H1 (cell line): Measurements from ENCODE around the gene LIN37. TPM values are rescaled to one million over a fixed set of nuclear protein-coding genes. Genes with fewer than 3 reads are reported as not detected.

Source experiments
- CTCF ChIA-PET: fragments of 300-600 bp; sonication (Branson Sonifier 250); formaldehyde crosslinking; loops from one replicate; lab custom pipeline; 2021; ENCODE audit not compliant: partially characterized antibody; lab: Charles Lee
- POLR2A ChIA-PET: fragments of 300-600 bp; sonication (Branson Sonifier 250); formaldehyde crosslinking; loops from one replicate; lab custom pipeline; 2021; ENCODE audit warnings: inconsistent platforms; ENCODE audit not compliant: partially characterized antibody; lab: Charles Lee
- DNase-seq, 2 experiments: peaks; one replicate each; pipeline versions ENCODE4 v3.0.0 to v3.0.0-alpha.2; 2010 to 2022; ENCODE audit warnings: low spot score in 2 of 2, low read depth in 1 of 2, mixed read lengths in 1 of 2
- FAIRE-seq: peaks from 2 replicates; lab custom pipeline; 2011; peaks lifted over from hg19 to GRCh38; lab: Jason Lieb, UNC
- H2AFZ ChIP-seq: 2 replicates; pipeline ENCODE4 v1.8.1; 2012; ENCODE audit warnings: low read length, inconsistent platforms
- H2AK5ac ChIP-seq: 2 replicates; pipeline ENCODE4 v1.6.1; 2013; ENCODE audit warnings: low read depth, low read length
- H2BK120ac ChIP-seq: replicated peaks from 2 replicates; pipeline ENCODE3; 2013; ENCODE audit warnings: low read depth, low read length, inconsistent platforms
- H2BK12ac ChIP-seq: 2 replicates; pipeline ENCODE4 v1.6.1; 2013; ENCODE audit warnings: low read depth, low read length
- H2BK15ac ChIP-seq: 2 replicates; pipeline ENCODE4 v1.6.1; 2013; ENCODE audit warnings: low read length
- H2BK20ac ChIP-seq: 2 replicates; pipeline ENCODE4 v1.6.1; 2013; ENCODE audit warnings: low read length
- H2BK5ac ChIP-seq: 2 replicates; pipeline ENCODE4 v1.6.1; 2013; ENCODE audit warnings: low read depth, low read length
- H3K14ac ChIP-seq: 2 replicates; pipeline ENCODE4 v1.6.1; 2013; ENCODE audit warnings: inconsistent platforms; ENCODE audit not compliant: insufficient read length
- H3K18ac ChIP-seq: 2 replicates; pipeline ENCODE4 v1.6.1; 2013; ENCODE audit warnings: low read length; ENCODE audit errors: extremely low read depth
- H3K23ac ChIP-seq: 2 replicates; pipeline ENCODE4 v1.6.1; 2013; ENCODE audit warnings: inconsistent platforms; ENCODE audit not compliant: insufficient read length
- H3K23me2 ChIP-seq: 2 replicates; pipeline ENCODE4 v1.6.1; 2013; ENCODE audit warnings: low read depth, low read length
- H3K27ac ChIP-seq: 2 replicates; pipeline ENCODE4 v1.6.1; 2011; ENCODE audit warnings: low read depth, low read length, inconsistent platforms
- H3K27me3 ChIP-seq, 4 experiments: replicated peaks in 1 of 4; 1 replicate in 1 of 4; 2 replicates in 3 of 4; pipeline versions ENCODE4 v1.6.1 to v1.8.1; 2011 to 2013; ENCODE audit warnings: low read length in 3 of 4, mild to moderate bottlenecking in 3 of 4, inconsistent platforms in 2 of 4, mixed read lengths in 2 of 4, moderate library complexity in 1 of 4; ENCODE audit not compliant: control insufficient read depth in 3 of 4, insufficient read depth in 3 of 4; ENCODE audit errors: extremely low read depth in 1 of 4
- H3K36me3 ChIP-seq, 4 experiments: 2 replicates each; pipeline versions ENCODE4 v1.6.1 to v1.8.1; 2011 to 2013; ENCODE audit warnings: mild to moderate bottlenecking in 4 of 4, low read length in 3 of 4, moderate library complexity in 2 of 4, control low read depth in 1 of 4, inconsistent platforms in 1 of 4; ENCODE audit not compliant: insufficient read depth in 4 of 4, control insufficient read depth in 2 of 4
- H3K4ac ChIP-seq: replicated peaks from 2 replicates; pipeline ENCODE3; 2013; ENCODE audit warnings: low read length, low read depth, mixed read lengths, inconsistent platforms; ENCODE audit not compliant: insufficient read length
- H3K4me1 ChIP-seq, 4 experiments: replicated peaks in 1 of 4; 1 replicate in 1 of 4; 2 replicates in 3 of 4; pipeline versions ENCODE4 v1.6.1 to v1.8.1; 2011 to 2013; ENCODE audit warnings: low read length in 3 of 4, inconsistent platforms in 2 of 4, mixed read lengths in 1 of 4; ENCODE audit not compliant: insufficient read depth in 4 of 4, control insufficient read depth in 3 of 4
- H3K4me2 ChIP-seq, 2 experiments: 2 replicates each; pipeline versions ENCODE4 v1.6.1 to v1.8.1; 2011 to 2013; ENCODE audit warnings: low read depth in 2 of 2, low read length in 2 of 2, control low read depth in 1 of 2, inconsistent platforms in 1 of 2, mild to moderate bottlenecking in 1 of 2; ENCODE audit not compliant: insufficient read depth in 1 of 2
- H3K4me3 ChIP-seq, 4 experiments: fragments of 200-600, 300-600 bp in 1 of 4; sonication (generic), shearing (Covaris generic), sonication (Bioruptor Twin) in 1 of 4; 2 replicates each; pipeline versions ENCODE4 v1.5.1 to v1.8.1; 2011 to 2016; ENCODE audit warnings: low read length in 4 of 4, low read depth in 3 of 4, control low read depth in 2 of 4, inconsistent platforms in 2 of 4, mild to moderate bottlenecking in 2 of 4, mixed read lengths in 1 of 4, moderate library complexity in 1 of 4; ENCODE audit not compliant: insufficient read depth in 2 of 4; ENCODE audit errors: extremely low read depth in 1 of 4
- H3K56ac ChIP-seq: replicated peaks from 2 replicates; pipeline ENCODE3; 2013; ENCODE audit warnings: low read depth, mild to moderate bottlenecking, mixed read lengths, low read length, inconsistent platforms; ENCODE audit not compliant: insufficient read length
- H3K79me1 ChIP-seq: 2 replicates; pipeline ENCODE4 v1.6.1; 2013; ENCODE audit warnings: low read depth, low read length, control low read depth
- H3K79me2 ChIP-seq, 2 experiments: 2 replicates each; pipeline versions ENCODE4 v1.6.1 to v1.8.1; 2012 to 2013; ENCODE audit warnings: low read length in 2 of 2, mild to moderate bottlenecking in 2 of 2, inconsistent platforms in 1 of 2; ENCODE audit not compliant: insufficient read depth in 2 of 2, control insufficient read depth in 1 of 2
- H3K9ac ChIP-seq, 4 experiments: replicated peaks in 1 of 4; 1 replicate in 1 of 4; 2 replicates in 3 of 4; pipeline versions ENCODE4 v1.6.1 to v1.8.1; 2011 to 2013; ENCODE audit warnings: low read depth in 3 of 4, low read length in 3 of 4, control low read depth in 2 of 4, mild to moderate bottlenecking in 2 of 4, moderate library complexity in 2 of 4, inconsistent platforms in 1 of 4; ENCODE audit errors: extremely low read depth in 1 of 4
- H3K9me3 ChIP-seq, 2 experiments: 2 replicates each; pipeline versions ENCODE4 v1.6.1 to v1.8.1; 2012 to 2013; ENCODE audit warnings: mild to moderate bottlenecking in 2 of 2, moderate library complexity in 2 of 2, control low read depth in 1 of 2, inconsistent platforms in 1 of 2, low read depth in 1 of 2, low read length in 1 of 2, mixed read lengths in 1 of 2; ENCODE audit not compliant: insufficient read depth in 2 of 2
- H4K20me1 ChIP-seq, 2 experiments: replicated peaks in 1 of 2; 2 replicates each; pipeline versions ENCODE3 to v1.8.1; 2011 to 2013; ENCODE audit warnings: inconsistent platforms in 2 of 2, low read length in 2 of 2, mild to moderate bottlenecking in 1 of 2; ENCODE audit not compliant: insufficient read depth in 2 of 2, control insufficient read depth in 1 of 2
- H4K5ac ChIP-seq: 2 replicates; pipeline ENCODE4 v1.6.1; 2013; ENCODE audit warnings: low read length, low read depth, mixed read lengths, inconsistent platforms; ENCODE audit not compliant: insufficient read length
- H4K8ac ChIP-seq: 2 replicates; pipeline ENCODE4 v1.8.0; 2013; ENCODE audit warnings: mild to moderate bottlenecking, moderate library complexity, low read length, inconsistent platforms; ENCODE audit not compliant: insufficient read depth; ENCODE audit errors: extremely low read depth
- H4K91ac ChIP-seq: replicated peaks from 2 replicates; pipeline ENCODE3; 2013; ENCODE audit warnings: low read length, mixed read lengths, inconsistent platforms; ENCODE audit not compliant: insufficient read length
- ATF2 ChIP-seq: IDR thresholded peaks from 2 replicates; pipeline ENCODE4 v1.6.1; 2012; ENCODE audit warnings: low read length, inconsistent platforms
- CHD2 ChIP-seq: IDR thresholded peaks from 2 replicates; pipeline ENCODE4 v1.6.1; 2012; ENCODE audit warnings: low read length, improper control_type of control experiment
- FOSL1 ChIP-seq: IDR thresholded peaks from 2 replicates; pipeline ENCODE4 v1.6.1; 2011; ENCODE audit warnings: mild to moderate bottlenecking, low read depth, low read length, moderate library complexity; ENCODE audit not compliant: insufficient read depth
- HDAC6 ChIP-seq: IDR thresholded peaks from one replicate; pipeline ENCODE4 v1.7.1; 2012; ENCODE audit warnings: low read depth, mild to moderate bottlenecking, inconsistent platforms, low read length, moderate library complexity
- KDM1A ChIP-seq: fragments of 200-600, 300-600 bp; sonication (generic); IDR thresholded peaks from 2 replicates; pipeline ENCODE4 v1.7.1; 2016; ENCODE audit warnings: mild to moderate bottlenecking, low read length, borderline replicate concordance
- KDM4A ChIP-seq: IDR thresholded peaks from one replicate; pipeline ENCODE4 v1.7.1; 2012; ENCODE audit warnings: low read depth, mild to moderate bottlenecking, moderate library complexity, low read length, inconsistent platforms; ENCODE audit not compliant: severe bottlenecking
- POLR2AphosphoS5 ChIP-seq: IDR thresholded peaks from 2 replicates; pipeline ENCODE4 v1.6.1; 2011; ENCODE audit warnings: low read depth, low read length
- RAD21 ChIP-seq, 2 experiments: IDR thresholded peaks in 1 of 2; conservative IDR thresholded peaks in 1 of 2; 2 replicates each; pipeline ENCODE4 v1.6.1; 2011; ENCODE audit warnings: low read depth in 2 of 2, low read length in 2 of 2, improper control_type of control experiment in 1 of 2, inconsistent platforms in 1 of 2, mild to moderate bottlenecking in 1 of 2, moderate library complexity in 1 of 2
- RBBP5 ChIP-seq: IDR thresholded peaks from 2 replicates; pipeline ENCODE4 v1.7.1; 2012; ENCODE audit warnings: low read depth, mild to moderate bottlenecking, inconsistent platforms, low read length, moderate library complexity, borderline replicate concordance
- SP1 ChIP-seq: IDR thresholded peaks from 2 replicates; pipeline ENCODE4 v1.6.1; 2011; ENCODE audit warnings: low read depth, low read length
- SP4 ChIP-seq: IDR thresholded peaks from 2 replicates; pipeline ENCODE4 v1.6.1; 2012; ENCODE audit warnings: low read length, inconsistent platforms
- SUZ12 ChIP-seq: fragments of 200-600 bp; sonication (generic); IDR thresholded peaks from 2 replicates; pipeline ENCODE4 v1.6.1; 2012; ENCODE audit warnings: mild to moderate bottlenecking, inconsistent platforms, low read length, moderate library complexity, mixed read lengths
- WGBS, 2 experiments: shearing (Covaris generic) in 1 of 2; methylation state at CpG; one replicate each; pipeline versions ENCODE4 v1.1.6 to v1.1.7; 2013 to 2015; ENCODE audit warnings: low lambda C conversion rate in 2 of 2, mixed read lengths in 2 of 2, inconsistent platforms in 1 of 2, low coverage in 1 of 2, missing lambda C conversion rate in 1 of 2; ENCODE audit not compliant: insufficient replicate concordance in 2 of 2, insufficient coverage in 1 of 2, insufficient read length in 1 of 2; ENCODE audit errors: extremely low coverage in 1 of 2, missing lambda C conversion rate in 1 of 2; 5-methylcytosine and 5-hydroxymethylcytosine counted together
- polyA plus RNA-seq, 7 experiments: library from polyadenylated mRNA; depleted of rRNA in 3 of 7; stranded (reverse) in 5 of 7; unstranded in 2 of 7; fragments of >200 nt in 5 of 7; fragments of 200-250 nt in 2 of 7; gene quantifications; 1 replicate in 5 of 7; 2 replicates in 1 of 7; 4 replicates in 1 of 7; pipeline versions ENCODE4 v1.2.1 to v1.2.3, GENCODE V29; 2011 to 2013; ENCODE audit warnings: missing spikeins in 2 of 7, mixed read lengths in 2 of 7
- total RNA-seq: library from RNA; stranded (reverse); fragmentation: NEBNext Ultra II Directional; extraction: Animal tissue kit (Norgen Biotek cat#: 25700); gene quantifications from 2 replicates; pipeline ENCODE4 v1.2.1, GENCODE V29; 2021

Gene LIN37
- total and polyA plus RNA-seq, 2 of the 8 experiments (the other 6 are each of a cell fraction or from before 2014, with no cell fraction given): 3.8 to 9.8 TPM

GRCh38 chr19:35782589-35782988, 34.2 kb downstream of the LIN37 start:
- H3K23me2 ChIP-seq: peaks cover 11% of the 10 kb centered on the region
- H3K18ac ChIP-seq: no peak overlapping the region
- no peak overlapping the region for H3K14ac ChIP-seq
- H3K36me3 ChIP-seq: no peaks in the 10 kb centered on the region
- H3K56ac ChIP-seq: no peak overlapping the region
- no peak overlapping the region; the same call in 1 of the 2 replicates for H4K8ac ChIP-seq
- no peak overlapping the region for H2BK15ac ChIP-seq
- CTCF ChIA-PET: interaction anchor here (1.0 to 1.2 kb wide), 4 partner anchors 15 to 44 kb away, joined by 3 to 5 read pairs (median 4); no protein-coding TSS in a partner anchor
- H2BK120ac ChIP-seq: no peak overlapping the region
- no peak overlapping the region for H2BK12ac ChIP-seq
- H3K9me3 ChIP-seq: no peaks in the 10 kb centered on the region
- FAIRE-seq (no peak), DNase-seq (no peak)
- H3K4me2 ChIP-seq: no peak overlapping the region
- no peaks in the 10 kb centered on the region for H3K79me2 ChIP-seq
- H4K20me1 ChIP-seq: peaks cover 0 to 12% of the 10 kb centered on the region in 2 experiments
- H4K91ac ChIP-seq: no peak overlapping the region
- no peak overlapping the region for H3K27ac ChIP-seq
- no peak overlapping the region for H3K23ac ChIP-seq
- H3K27me3 ChIP-seq: peaks cover 0 to 4% (median 0%) of the 10 kb centered on the region in 4 experiments; a peak in 1 of 7 replicates
- peaks cover 0 to 18% (median 6%) of the 10 kb centered on the region in 4 experiments; a peak in 6 of 7 replicates for H3K4me1 ChIP-seq
- 0 out of 2 replicates have a peak overlapping the region, but pooled peaks have one; percentile 82 for H2AK5ac ChIP-seq
- 91% methylated on average over 12 of the region's 12 CpGs; no CpG with 5 or more reads in 1 of the 2 experiments for WGBS, 2 experiments
- no peak overlapping the region for H2AFZ ChIP-seq
- H3K4me3 ChIP-seq: no peak overlapping the region
- no peak overlapping the region for H2BK20ac ChIP-seq
- H3K79me1 ChIP-seq: no peaks in the 10 kb centered on the region; the same call in 1 of the 2 replicates
- no peak overlapping the region for H2BK5ac ChIP-seq
- no peak overlapping the region for H3K4ac ChIP-seq
- POLR2A ChIA-PET: interaction anchor here (1.1 to 1.8 kb wide), 2 partner anchors 34 to 42 kb away, joined by 4 read pairs; no protein-coding TSS in a partner anchor
- no peak overlapping the region for H3K9ac ChIP-seq
- no peak overlapping the region for H4K5ac ChIP-seq
- TF ChIP-seq SP4 (no peak), HDAC6 (no peak), SP1 (no peak), SUZ12 (no peak), KDM4A (no peak), CHD2 (no peak), KDM1A (no peak), POLR2AphosphoS5 (no peak), RAD21 (IDR thresholded peaks at IDR 0.05 in 1 of 2, conservative IDR thresholded peaks at IDR 0.05 in 1 of 2; ENCODE audit: low read depth in 2 of 2, low read length in 2 of 2) (no peak), ATF2 (no peak), RBBP5 (no peak), FOSL1 (no peak)
